Measurements from ENCODE around the gene TTLL4.

The TTLL4 gene

GRCh38 chr2:218717262-218717661 lies 6.6 kb downstream of the TTLL4 start:
- DNase-seq (ENCODE audit: low read depth in 3 of 3), result no peak

DNA sequence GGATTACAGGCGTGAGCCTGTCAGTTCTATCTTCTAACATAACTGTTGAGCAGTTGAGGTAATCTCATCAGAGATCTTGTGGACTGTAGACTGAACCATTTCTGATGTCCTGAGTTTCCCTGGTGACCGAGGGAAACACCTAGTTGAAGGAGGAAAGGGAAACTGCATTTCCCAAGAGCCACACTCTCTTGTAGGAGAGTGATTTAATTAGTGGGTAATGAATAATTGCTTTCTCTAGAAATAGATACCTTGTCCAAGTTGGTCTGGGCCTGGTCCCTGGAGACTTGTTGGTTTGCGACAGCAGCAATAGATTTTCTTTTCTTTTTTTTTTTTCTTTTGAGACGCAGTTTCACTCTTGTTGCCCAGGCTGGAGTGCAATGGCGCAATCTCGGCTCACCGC lies 7.4 kb downstream of the TTLL4 start:
- DNase-seq (ENCODE audit: low read depth in 3 of 3), result no peak

- DNase-seq (ENCODE audit: low read depth in 3 of 3), result no peak
Measured at GRCh38 chr2:218719457-218719856, 8.8 kb downstream of the TTLL4 start.

DNA sequence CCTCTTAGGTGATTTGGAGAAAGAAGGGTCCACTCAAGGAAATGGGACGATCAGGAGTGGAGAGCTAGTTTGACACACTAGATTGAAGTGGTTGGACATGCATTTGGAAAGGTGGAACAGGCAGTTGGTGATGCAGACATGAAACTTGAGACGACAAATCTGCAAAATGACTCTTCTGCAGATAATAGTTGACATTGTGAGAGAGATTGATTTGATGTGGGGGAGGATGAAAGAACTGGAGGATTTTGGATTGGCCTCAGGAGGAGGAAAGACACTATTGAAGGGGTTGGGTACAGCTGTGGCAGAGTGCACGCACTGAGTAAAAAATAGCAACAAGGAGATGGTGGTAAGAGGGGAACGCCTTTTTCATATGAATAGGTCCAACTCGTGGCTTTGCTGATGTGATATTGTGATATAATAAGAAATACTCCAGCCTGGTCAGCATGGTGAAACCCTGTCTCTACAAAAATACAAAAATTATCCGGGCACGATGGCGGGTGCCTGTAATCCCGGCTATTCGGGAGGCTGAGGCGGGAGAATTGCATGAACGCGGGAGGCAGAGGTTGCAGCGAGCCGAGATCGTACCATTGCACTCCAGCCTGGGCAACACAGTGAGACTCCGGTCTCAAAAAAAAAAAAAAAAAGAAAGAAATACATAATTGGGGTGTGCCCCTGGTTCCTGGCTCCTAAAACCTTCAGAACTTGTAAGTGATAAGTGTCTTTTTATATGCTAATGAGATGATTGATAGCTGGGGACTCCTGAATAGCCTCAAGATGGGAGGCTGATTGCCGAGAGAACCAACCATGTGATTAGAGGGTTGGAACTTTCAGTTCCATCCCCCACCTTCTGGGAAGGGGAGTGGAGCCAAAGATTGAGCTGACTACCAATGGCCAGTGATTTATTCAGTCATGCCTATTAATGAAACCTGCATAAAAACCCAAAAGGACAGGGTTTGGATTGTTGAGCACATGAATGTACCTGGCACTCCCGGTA lies 9.7 kb downstream of the TTLL4 start:
- no peak for DNase-seq (ENCODE audit: low read depth in 3 of 3)

DNA sequence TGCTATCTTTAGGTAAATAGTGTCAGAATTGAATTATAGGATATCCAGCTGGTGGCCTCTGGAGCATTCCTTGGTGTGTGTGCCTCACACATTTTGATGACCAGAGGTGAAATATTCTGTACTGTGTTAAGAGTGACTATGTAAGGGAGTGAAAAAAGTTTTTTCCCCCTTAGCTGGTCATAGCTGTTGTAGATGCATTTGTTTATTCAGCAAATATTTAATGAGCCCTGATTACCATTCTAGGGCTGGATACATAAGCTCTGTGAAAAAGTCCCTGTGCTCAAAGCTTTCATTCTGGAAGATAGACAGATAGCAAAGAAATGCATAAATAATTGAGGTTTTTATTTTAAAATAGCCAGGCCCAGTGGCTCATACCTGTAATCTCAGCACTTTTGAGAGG lies 10.9 kb downstream of the TTLL4 start:
- DNase-seq (ENCODE audit: low read depth in 3 of 3), result no peak

- DNase-seq (ENCODE audit: low read depth in 3 of 3), result no peak
Measured at GRCh38 chr2:218721934-218722333, 11.3 kb downstream of the TTLL4 start.

DNA sequence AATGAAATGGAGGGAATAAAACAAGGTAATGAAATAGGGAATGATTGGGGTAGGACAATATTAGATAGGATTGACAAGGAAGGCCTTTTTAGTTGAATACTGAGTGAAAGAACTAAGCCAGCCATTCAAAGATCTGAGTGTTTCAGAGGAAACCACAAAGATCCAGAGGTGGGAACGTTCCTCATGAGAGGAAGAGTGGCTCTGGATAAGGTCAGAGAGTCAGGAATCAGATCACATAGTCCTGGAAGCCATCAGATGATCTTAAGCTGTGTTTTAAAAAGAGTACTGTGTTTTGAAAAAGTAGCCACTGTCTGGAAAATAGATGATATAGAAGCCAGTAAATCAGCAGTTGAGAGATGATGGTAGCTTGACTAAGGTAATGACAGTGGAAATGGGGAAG lies 11.8 kb downstream of the TTLL4 start:
- no peak for DNase-seq (ENCODE audit: low read depth in 3 of 3)

- no peak for DNase-seq (ENCODE audit: low read depth in 3 of 3)
Measured at GRCh38 chr2:218722876-218723785, 12.5 kb downstream of the TTLL4 start.

DNA sequence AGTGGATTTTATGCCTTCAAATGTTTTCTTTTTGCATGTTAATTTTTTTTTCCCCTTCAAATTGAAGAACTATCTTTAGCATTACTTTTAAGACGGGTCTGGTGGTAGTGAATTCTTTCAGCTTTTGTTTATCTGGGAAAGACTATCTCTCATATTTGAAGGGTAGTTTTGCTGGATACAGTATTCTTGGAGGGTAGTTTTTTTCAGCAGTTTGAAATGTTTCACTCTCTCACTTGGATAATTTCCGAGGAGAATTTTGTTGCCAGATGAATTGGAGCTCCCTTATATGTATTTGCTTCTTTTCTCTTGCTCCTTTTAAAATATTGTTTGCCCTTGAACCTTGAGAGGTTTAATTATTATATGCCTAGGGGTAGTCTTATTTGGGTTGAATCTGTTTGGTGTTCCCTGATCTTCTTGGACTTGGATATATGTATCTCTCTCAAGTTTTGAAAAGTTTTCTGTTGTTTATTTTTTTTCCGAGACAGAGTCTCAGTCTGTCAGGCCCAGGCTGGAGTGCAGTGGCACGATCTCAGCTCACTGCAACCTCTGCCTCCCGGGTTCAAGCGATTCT lies 15.5 kb downstream of the TTLL4 start:
- DNase-seq (ENCODE audit: low read depth in 3 of 3), result no peak

DNA sequence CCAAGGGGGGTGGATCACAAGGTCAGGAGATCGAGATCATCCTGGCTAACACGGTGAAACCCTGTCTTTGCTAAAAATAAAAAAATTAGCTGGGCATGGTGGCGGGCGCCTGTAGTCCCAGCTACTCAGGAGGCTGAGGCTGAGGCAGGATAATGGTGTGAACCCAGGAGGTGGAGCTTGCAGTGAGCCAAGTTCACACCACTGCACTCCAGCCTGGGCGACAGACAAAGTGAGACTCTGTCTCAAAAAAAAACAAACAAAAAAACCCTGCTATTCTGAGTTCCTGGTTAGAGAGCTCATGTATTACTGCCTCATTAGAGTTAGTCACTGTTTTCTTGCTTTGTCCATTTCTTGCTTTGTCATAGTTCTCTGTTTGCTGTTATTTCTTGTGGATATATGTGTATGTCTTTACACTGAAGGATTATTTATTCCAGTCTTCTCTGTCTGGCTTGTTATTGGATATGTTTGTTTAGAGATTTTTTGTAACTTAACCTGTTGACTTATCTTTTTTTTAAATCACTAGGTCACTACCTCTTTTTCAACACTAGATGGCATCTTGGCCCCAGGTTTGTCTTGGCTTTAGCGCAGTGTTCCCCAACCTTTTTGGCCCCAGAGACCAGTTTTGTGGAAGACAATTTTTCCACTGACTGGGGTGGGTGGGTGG lies 17.0 kb downstream of the TTLL4 start:
- no peak for DNase-seq (ENCODE audit: low read depth in 3 of 3)

DNA sequence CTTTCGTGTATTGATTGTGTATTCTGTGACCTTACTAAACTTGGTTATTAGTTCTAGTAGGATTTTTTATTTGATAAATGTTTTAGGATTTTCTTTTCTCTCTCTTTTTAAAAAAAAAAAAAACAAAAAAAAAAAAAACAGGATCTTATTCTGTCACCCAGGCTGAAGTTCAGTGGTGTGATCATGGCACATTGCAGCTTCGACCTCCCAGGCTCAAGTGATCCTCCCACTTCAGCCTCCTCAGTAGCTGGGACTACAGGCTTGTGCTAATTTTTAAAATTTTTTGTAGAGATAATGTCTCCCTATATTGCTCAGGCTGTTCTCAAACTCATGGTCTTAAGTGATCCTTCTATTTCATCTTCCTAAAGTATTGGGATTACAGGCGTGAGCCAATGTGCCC lies 19.0 kb downstream of the TTLL4 start:
- no peak for DNase-seq (ENCODE audit: low read depth in 3 of 3)

GRCh38 chr2:218732052-218732760 lies 21.6 kb downstream of the TTLL4 start:
- no peak for DNase-seq (ENCODE audit: low read depth in 3 of 3)

- no peak for DNase-seq (ENCODE audit: low read depth in 3 of 3)
Measured at GRCh38 chr2:218732761-218733158, 22.1 kb downstream of the TTLL4 start.

DNA sequence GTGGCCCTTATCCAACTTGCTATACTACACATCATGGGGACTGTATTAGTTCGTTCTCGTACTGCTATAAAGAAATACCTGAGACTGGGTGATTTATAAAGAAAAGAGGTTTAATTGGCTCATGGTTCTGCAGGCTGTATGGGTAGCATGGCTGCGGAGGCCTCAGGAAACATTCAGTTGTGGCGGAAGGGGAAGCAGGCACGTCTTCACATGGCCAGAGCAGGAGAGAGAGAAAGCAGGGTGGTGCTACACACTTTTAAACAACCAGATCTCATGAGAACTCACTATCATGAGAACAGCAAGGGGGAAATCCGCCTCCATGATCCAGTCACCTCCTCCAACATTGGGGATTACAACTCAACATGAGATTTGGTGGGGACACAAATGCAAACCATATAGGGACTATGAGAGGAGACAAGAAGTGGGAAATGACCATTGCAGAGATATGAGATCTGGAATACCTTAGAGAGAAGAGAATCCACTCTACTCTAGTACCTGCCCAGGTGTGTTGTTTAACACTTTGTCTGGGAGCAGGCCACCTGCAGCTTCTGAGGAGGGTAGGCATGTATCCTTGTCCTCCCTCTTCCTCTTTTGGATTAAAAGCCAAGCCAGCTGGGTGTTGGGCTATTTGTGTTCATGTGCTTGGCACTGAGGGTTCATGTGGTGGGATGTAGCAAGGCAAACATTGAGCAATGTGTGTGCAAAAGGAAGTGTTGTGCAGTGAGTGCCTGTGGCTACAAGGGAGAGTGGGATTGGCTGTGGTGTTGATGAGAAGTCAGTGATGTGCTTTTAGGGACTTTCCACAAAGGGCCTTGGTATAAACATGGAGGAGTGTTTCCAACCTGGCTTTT lies 22.8 kb downstream of the TTLL4 start:
- DNase-seq (ENCODE audit: low read depth in 3 of 3), result no peak

GRCh38 chr2:218734190-218734975 lies 23.7 kb downstream of the TTLL4 start:
- DNase-seq (ENCODE audit: low read depth in 3 of 3), result no peak

GRCh38 chr2:218736531-218736930 lies 25.9 kb downstream of the TTLL4 start:
- DNase-seq (ENCODE audit: low read depth in 3 of 3), result no peak

GRCh38 chr2:218743068-218743467 lies 32.4 kb downstream of the TTLL4 start:
- DNase-seq (ENCODE audit: low read depth in 3 of 3), result no peak

- no peak for DNase-seq (ENCODE audit: low read depth in 3 of 3)
Measured at GRCh38 chr2:218744615-218745014, 34.0 kb downstream of the TTLL4 start.

- DNase-seq (ENCODE audit: low read depth in 3 of 3), result no peak
Measured at GRCh38 chr2:218745160-218745558, 34.5 kb downstream of the TTLL4 start.

All from stimulated activated CD4-positive, alpha-beta T cell treated with anti-CD3 and anti-CD28 coated beads, TNF-alpha, amount 100 ng/mL, for 4 hours (primary cell).